ENCODE results near the gene PSMG3.
A peak's percentile ranks its signal among the peaks of the same experiment; 100 is the strongest.

DNA sequence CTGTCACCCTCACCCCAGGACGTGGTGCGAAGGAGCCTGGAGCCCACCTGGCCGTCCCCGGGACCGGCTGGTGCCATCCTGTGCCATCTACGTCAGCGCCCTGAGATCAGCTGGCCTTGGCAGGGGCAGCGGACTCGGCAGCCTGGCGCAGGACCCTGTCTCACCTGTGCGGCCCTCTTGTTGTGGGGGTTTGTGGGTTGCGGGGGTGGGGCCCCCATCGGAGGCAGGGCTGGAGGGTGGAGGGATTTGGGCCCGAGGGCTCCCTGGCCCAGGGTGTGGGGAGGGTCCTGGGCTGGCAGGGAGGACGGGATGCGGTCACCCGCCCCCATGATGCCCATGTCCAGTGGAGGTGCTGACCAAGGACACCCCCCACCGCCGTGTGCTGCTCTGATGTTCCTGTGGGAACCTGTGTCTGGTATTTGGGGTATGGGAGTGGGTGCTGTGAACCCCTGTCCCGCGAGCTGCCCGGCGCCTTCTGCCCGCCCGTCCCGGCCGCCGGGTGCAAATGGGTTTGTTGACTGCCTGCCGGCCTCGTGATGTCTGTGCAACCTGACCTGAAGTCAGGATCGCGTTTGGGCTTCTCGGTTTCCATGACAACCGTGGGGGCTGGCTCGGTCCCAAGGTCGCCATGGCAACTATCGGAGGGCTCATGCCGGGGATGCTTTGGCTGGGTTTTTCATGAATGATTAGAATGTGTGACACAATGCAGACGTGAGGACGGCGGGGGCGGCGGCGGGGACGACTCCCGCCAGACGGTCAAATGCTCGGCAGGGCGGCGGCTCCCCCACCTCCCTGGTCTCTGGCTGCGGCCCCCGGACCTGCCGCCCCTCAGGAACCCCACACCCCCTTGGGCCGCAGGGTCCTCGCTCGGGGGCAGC is 32.1 kb downstream of the PSMG3 start:
- TF ChIP-seq ZFP3 (CRISPR knock-in tag; IDR thresholded peaks at IDR 0.05) (no peak), TCF4 (CRISPR knock-in tag; IDR thresholded peaks at IDR 0.05; ENCODE audit: borderline replicate concordance) (peak; percentile 59; the same call in 1 of the 2 replicates), RARB (CRISPR knock-in tag; IDR thresholded peaks at IDR 0.05) (no peak), TSHZ2 (CRISPR knock-in tag; IDR thresholded peaks at IDR 0.05) (no peak; the same call in 1 of the 2 replicates), ISL1 (CRISPR knock-in tag; IDR thresholded peaks at IDR 0.05) (peak; percentile 17; the same call in 1 of the 2 replicates), ARNTL (CRISPR knock-in tag; IDR thresholded peaks at IDR 0.05; ENCODE audit: borderline replicate concordance, low read depth) (no peak), CREB5 (CRISPR knock-in tag; IDR thresholded peaks at IDR 0.05; ENCODE audit: low read depth) (no peak), ZFP30 (CRISPR knock-in tag; IDR thresholded peaks at IDR 0.05) (no peak), POU6F1 (CRISPR knock-in tag; IDR thresholded peaks at IDR 0.05; ENCODE audit: borderline replicate concordance, low read depth) (0 out of 2 replicates have a peak, but pooled peaks have one; percentile 7)

Measured in SK-N-SH treated with all-trans-retinoic acid at 6 μM for 48 hours (cell line).